Stimulated activated CD4-positive, alpha-beta T cell treated with anti-CD3 and anti-CD28 coated beads, TNF-alpha, amount 100 ng/mL, for 1 hour (primary cell): ENCODE results near the gene PIGH.

Experiments
- DNase-seq, 3 donors: peaks; one replicate each; pipeline ENCODE4 v3.0.0-alpha.2; 2020; ENCODE audit warnings: low read depth in 3 of 3, low spot score in 1 of 3

The PIGH gene

DNA sequence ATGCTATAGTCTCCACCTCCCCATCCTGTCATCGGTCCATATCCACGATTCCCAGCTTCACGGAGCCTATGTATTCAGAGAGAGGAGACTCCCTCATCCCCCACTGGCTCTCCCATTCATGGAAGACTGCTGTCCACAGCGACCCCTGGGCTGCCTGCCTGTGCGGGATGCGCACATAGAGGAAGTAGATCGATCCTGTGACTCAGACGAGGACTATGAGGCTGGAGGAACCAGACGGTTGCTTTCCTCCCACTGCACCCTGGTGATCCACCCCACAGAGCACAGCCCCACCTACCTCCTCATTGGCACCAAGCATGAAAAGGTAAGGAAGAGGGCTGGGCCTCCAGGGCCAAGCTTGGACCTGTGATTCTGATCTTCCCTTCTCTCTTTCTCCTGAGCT is 24.4 kb downstream of the PIGH start:
- DNase-seq = no peak

DNA sequence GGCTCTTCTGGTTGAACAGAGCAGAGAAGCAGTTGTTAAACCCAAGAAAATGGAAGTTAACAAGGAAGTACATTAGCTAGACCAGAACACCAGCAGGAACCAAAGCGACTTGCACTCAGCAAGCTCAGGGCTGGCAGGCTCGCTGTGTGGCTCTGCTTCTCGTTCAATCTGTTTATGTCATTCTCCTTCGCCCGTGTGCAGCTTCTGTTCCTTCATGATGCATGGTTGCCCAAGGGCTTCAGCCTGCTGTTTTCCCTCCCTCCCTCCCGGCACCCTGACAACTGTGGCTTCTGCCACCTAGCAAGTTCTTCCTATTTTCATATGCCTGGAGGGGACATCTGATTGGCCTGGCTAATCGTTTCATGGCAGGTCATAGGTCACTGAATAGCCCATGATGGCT is 25.3 kb downstream of the PIGH start:
- DNase-seq = no peak

DNA sequence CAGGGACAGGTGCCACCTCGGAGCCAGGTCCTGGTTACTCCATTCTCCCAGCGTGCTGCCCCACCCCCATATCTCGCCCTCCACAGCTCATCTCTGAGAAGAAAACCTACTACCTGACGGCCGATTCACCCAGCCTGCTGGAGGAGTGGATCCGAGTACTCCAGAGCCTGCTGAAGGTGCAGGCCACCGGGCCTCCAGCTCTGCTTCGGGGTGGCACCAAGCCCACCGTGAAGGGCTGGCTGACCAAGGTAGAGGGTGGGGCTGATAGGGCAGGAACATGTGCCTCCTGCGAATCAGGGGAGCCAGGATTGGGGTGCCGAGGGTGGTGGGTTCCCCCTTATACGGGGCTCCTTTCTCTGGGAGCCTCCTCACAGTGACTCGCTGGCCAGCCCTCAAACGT is 25.9 kb downstream of the PIGH start:
- DNase-seq = no peak

DNA sequence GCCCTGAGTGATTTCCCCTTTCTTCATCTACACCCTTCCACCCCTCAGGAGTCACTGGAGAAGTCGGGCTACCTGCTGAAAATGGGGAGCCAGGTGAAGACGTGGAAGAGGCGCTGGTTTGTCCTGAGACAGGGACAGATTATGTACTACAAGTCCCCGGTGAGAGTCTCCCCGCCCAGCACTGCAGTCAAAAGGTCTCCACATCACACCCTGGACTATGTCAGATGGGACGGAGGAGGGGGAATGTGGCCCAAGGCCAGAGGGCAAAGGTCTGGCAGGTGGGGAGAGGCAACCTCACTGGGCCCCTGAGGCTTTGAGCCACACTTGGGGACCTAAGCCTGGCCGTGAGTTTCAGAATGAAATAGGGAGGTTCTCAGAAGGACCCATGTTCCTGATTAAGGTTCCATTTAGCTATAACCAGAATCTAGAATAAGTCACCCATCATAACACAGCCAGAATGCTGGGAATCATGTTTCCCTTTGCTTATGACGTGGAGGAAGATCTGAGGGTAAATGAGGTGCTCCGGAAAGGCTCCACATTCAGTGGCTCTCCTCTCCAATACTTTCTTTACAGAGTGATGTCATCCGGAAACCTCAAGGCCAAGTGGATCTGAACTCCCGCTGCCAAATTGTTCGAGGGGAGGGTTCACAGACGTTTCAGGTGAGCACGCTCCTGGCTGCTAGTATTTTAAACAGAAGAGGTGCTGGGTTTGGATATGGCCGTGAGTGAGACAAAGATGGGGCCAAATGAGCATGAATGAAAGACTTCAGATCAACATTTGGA is 26.6 kb downstream of the PIGH start:
- no peak for DNase-seq

DNA sequence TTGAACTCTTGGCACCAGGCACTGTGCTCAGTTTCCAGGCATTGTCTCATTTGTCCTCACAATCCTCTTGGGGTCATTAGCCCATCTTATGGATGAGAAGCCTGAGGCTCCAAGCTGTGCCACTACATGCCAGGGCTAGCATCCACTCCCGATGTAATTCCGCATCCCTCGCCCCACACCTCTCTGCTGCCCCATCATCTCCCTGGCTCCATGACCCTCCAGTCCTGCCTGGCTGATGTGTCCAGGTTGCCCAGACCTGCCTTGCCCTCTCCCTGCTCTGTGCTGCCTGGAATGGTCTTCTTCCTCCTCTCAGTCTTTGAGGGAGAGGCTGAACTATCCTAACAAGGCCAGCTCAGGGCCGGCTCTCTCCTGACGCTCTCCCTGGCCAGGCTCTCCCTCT is 27.5 kb downstream of the PIGH start:
- DNase-seq = no peak

DNA sequence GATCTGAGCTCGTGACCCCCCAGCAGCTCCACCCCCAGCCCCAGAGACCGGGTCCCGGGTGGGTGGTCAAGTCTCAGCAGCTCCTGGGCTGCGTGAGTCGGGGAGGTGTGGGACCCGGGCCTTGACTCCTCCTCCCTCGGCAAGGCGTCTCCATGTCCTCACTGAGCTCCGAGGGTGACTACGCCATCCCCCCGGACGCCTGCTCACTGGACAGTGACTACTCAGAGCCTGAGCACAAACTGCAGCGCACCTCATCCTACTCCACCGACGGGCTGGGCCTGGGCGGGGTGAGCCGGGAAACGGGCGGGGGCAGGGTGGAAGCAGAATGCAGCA is 28.1 kb downstream of the PIGH start:
- no peak for DNase-seq

DNA sequence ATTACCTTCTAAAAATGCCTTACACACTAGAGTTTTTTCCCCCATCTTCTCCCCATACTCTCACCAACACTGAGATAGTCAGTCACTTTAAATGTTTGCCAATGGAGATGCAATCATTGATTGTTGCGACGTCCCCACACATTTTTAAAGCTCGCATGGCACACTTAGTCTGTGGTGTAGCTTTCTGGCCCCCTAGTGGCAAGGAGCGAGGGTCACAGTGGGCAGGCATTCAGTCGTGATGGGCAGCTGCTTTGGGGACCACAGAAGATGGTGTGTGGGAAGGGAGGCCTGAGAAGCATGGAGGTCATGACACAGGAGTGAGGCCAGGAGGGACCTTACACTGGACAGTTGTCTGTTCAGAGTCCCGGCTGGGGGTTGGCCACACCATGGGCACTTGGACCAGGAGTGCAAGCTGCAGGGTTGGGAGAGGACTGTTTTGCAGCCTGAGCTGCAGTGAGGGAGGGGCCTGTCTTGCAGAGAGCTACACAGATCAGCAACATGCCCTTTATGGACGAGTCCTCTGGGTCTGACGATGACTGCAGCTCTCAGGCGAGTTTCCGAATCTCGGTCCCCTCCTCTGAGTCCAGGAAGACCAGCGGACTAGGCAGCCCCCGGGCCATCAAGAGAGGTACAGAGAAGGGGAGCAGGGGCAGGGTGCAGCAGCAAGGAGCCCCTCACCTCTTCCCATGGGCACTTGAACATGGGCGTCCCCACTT is 28.6 kb downstream of the PIGH start:
- DNase-seq = peak; percentile 21 to 57 (median 48)

DNA sequence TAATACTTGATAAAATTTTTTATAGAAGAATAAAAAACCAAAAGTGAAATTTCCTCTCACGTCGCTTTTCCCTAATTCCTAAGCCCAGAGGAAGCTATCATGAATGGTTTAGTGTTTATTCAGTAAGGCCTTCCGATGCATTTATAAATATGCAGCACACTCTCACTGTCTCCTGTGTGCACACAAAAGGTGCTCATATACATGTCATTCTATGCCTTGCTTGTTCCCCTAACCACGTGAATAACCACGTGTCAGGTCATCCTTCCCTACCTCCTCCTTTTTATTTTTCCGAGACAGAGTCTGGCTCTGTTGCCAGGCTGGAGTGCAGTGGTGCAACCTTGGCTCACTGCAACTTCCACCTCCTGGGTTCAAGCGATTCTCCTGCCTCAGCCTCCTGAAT is 29.6 kb downstream of the PIGH start:
- DNase-seq = no peak

DNA sequence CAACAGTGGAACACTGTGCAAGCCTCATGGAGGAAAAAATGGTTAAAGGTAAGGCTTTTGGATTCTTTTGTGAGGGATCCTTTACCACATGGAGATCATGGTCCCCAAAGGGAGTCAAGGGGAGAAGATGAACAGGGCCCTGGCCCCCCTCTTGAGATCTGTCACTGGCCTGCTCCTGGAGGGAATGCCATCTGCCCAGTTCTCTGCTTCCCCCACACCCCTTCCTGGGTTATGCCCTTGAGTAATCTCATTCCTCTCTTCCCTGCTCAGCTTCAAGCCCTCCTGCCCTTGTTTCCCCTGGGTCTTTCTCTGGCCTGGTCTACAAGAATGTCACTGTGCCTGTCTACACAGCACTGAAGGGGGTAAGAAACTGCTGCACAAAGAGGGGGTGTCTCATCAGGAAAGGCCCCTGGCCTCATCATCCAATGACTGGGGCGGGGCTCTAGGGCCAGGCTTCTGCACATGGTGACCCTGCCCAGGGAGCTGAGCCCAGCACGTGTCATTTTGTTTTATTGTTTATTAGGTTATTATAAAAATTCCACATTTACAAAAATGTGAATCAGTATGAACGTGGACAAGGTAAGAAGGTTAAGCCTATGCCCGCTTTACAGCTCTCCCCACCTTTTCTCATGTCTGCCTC is 30.3 kb downstream of the PIGH start:
- DNase-seq = no peak

DNA sequence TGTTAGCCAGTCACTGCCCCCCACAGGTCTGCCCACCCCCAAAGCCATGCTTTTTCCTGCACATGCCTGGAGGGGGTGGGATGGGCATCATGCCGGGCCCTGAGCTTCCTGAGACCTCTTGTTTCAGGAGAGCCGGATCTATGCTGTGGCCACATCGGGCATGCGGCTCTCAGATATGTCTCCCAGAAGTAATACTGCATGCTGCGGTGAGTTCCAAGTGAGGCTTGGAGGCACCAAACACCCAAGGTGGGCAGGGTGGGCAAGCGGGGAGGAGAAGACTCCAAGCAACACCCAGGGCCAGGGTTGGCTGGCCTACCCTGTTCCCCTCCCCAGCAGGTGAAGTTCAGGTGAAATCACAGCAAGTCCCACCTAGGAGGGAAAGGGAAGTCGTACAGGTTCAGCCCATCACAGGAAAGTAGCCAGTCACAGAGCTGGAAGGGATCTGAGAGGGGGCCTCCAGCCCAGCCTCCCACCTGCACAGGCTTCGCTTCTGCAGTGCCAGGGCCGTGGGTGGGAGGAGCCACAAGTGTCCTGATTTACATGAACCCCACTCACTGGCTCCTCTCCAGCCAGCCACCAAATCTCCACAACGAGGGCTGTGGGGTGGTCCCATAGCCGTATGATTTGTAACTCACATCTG is 30.9 kb downstream of the PIGH start:
- DNase-seq = no peak

DNA sequence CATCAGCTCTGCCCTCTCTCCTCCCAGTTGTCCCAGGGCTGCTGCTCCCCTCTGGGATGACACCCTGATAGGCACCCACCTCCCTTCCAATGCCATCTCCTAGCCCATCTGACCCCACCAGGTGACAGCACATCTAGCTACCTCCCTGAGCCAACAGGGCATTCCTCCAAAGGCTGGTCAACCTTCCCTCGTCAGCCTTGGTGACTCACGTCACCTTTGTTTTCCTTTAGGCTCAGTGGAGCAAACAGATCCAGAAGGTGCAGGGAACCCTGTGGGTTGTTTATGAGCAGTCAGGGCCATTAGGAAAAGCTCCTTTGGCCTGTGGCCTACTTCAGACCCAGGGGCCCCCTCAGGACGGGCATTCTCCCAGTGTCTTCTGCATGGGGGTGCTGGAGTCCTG is 32.4 kb downstream of the PIGH start:
- DNase-seq = no peak

DNA sequence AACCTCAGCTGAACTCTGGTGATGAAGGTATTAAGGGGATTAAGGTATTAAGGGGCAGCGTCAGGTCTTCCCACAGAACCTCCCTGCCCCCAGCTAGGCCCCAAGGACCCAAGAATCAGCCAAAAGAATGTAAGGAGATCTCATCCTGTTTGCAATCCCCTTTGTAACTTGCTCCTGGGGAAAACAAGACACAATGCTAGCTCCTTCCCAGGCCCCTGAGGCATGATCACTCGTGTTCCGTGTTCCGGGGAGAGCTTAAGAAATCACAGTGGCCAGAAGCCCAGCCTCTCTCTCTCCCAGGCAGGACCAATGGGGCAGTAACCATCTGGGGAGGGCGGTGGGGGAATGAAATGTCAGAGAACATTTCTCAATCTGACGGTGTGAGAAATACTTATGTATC is 33.2 kb downstream of the PIGH start:
- DNase-seq = no peak

DNA sequence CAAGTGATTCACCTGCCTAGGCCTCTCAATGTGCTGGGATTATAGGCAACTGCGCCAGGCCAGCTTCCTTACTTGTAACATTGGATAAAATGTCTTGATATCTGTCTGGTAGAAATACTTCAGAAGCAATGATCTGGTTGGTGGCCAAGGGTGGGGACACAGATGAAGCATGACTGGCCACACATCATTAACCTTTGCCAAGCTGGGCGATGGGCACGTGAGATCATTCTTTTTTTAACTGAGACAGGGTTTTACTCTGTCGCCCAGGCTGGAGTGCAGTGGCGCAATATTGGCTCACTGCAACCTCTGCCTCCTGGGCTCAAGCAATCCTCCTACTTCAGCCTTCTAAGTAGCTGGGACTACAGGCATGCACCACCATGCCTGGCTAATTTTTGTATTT is 35.8 kb downstream of the PIGH start:
- DNase-seq = no peak

DNA sequence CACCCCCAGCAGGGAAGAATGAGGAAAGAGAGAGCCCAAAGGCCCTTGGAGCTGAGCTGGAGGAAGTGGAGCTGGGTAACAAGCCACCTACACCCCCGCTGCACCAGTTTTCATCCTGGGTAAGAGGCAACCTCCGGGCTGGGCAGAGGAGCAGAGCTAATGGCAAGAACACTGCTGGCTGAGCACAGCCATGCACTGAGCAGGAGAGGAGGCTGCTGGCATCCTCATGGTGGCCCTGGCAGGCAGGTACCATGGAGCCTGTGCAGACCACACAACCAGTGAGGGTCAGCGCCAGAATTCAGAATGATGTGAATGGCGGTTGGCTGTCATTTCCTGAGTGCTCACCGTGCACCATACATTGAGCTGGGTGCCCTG is 37.3 kb downstream of the PIGH start:
- no peak for DNase-seq

DNA sequence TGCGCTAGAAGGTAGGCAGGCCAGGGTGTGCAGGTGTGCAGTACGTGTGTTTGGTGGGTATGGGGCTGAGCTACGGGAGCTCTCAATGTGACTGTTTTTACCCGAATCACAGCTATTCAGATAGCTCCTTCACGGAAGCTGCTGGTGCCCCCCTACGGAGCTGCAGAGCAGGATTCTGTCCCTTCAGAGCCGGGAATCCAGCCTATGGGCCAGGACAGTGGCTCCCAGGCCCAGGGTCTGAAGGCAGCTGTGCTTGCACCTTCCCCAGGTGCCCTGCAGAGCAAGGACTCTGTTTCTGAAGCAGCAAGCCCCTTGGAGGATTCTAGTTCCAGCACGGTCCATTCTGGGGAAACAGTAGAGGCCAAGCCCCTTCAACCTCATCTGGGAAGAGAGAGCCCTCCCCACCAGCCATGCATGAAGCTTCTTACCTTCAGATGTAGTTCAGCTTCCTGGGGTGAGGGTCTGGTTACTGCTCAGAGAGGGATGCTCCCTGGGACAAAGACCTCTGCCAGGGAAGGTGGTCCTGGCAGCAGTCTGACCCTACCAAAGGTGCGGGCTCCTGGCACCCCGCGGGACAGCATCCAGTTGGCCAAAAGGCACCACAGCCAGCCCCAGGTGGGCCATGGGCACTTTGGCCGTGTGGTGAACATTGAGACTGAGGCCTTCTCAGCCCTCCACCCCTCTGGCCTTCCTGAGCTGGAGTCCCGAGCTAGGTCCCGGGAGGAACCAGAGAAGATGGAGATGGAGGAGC is 37.9 kb downstream of the PIGH start:
- DNase-seq = no peak

DNA sequence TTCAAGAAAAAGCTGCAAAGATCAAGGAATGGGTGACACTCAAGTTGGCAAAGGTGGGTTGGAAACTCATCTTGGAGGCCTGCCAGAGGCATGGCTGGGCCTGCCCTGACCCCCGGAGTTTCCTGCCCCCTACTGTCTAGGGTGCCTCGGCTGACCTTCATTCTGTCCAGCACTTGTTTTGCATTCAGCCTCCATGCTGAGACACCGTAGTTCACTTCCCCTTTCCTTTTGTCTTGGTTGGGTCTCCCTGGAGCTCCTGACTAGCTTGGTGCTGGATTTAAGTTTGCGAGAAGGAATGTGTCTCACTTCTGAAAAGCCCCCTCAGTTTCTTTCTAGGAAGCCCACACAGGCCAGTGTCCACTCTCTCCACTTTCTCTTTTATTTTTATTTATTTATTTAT is 40.4 kb downstream of the PIGH start:
- no peak for DNase-seq

DNA sequence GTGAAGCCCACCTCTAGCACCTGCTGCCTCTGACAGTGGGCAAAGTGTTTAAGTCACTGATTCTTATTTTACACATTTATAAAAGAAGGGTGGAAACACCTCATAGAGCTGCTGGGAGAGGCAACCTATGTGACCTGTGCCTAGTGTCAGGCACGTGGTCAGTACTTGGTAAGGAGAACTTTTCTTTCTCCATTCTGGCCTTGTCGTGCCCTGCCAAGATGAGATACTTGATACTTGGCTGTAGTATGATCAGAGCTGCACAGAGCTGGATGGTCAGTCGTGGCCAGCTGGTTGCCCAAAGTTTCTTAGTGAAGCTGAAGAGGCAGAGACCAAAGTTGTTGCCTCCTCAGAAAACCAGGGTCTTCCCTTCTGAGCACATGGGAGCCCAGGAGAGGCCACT is 42.4 kb downstream of the PIGH start:
- DNase-seq = no peak

DNA sequence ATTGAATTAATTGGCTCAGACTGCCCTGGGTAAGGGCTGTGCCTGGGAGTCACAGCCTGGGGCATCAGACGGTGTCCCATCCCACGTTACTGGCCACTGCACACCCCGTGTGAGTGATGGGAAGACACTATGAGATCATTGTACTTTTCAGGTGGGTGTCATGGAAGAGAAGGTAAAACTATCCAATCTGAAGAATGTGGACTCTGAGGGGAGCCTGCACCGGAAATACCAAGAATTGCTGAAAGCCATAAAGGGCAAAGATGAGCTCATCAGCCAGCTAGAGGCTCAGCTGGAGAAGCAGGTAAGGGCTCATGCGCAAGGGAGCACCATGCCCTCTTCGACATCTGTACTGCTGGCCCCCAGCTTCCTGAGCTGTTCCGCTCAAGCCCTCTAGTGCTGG is 43.0 kb downstream of the PIGH start:
- DNase-seq = no peak

DNA sequence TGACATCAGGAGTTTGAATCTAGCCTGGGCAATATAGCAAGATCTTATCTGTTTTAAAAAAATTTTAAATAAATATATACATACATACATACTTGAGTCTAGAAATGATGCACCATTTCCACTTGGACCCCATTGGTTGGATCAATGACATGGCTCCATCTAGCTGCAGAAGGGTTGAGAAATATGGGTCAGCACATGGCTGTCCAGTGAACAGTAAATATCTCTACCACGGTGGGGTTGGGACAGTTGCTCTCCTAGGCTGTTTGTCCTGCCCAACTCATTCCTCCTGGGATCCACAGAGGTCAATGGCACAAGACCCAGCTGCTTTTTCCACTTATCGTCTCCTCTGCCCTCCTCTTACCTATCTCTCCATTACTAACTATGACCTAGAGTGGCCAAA is 43.4 kb downstream of the PIGH start:
- no peak for DNase-seq

DNA sequence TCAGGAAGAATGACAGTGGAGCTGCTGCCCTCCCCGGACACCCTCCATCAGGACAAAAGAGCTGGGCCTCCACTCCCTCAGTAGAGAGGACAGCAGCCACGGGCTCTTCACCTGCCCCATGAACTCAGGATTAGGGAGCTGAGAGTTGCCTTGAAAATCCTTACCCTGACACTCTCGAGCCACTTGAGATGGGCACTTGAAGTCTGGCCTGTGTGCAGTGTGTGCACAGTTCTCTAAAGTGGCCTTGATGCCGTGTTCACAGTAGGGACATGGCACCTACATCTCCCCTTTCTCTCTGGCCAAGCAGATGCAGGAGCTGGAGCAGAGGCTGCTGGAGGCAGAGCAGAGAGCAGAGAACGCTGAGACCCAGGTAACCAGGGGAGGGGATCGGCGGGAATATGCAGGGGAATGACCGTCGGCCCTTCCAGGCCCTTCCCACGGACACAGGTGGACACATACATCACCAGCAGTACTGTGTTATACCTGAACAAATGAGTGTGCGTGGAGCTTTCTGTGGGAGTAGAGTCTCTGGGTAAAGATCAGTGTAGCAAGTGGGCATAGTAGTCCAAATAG is 44.5 kb downstream of the PIGH start:
- no peak for DNase-seq

DNA sequence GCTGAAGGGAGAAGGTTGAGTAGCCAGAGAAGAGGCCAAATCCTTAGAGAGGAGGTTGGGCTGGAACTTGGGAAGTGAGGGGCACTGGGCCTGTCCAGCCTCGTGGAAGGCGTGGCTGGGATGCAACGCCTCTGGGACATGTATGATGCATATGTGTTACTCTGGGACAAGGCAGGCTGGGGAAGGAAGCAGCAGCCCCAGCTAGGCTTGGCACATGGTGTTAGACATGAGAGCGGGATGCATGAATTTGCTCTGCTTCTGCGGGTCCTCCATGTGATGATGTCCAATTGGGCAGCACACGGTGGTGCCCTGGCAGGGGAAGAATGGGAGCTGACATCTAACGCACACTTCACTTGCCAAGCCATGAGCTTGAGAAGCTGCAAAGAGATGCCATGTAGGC is 45.7 kb downstream of the PIGH start:
- DNase-seq = no peak
